Fibroblast of the aortic adventitia (primary cell): ENCODE measurements around the gene COX17. TPM values are rescaled to one million over a fixed set of nuclear protein-coding genes. Genes with fewer than 3 reads are reported as not detected.

Source experiments
- DNase-seq: peaks from one replicate; pipeline ENCODE4 v3.0.0-alpha.2; 2010; ENCODE audit warnings: low read depth
- H3K4me3 ChIP-seq: 2 replicates; pipeline ENCODE4 v1.5.1; 2011; ENCODE audit warnings: low read depth, mild to moderate bottlenecking, control low read depth, low read length, moderate library complexity
- CTCF ChIP-seq: IDR thresholded peaks from 2 replicates; pipeline ENCODE4 v1.5.1; 2011; ENCODE audit warnings: mild to moderate bottlenecking, low read length, control low read depth, inconsistent platforms; ENCODE audit not compliant: insufficient read depth
- total RNA-seq: library from RNA; depleted of rRNA; stranded (reverse); fragments of >200 nt; gene quantifications from 2 replicates; pipeline ENCODE4 v1.2.3, GENCODE V29; 2012; ENCODE audit warnings: low replicate concordance

COX17 gene
- total RNA-seq, 1 donor: 17.0 TPM

- no peak for DNase-seq
- TF ChIP-seq CTCF: no peak
- no peak overlapping the region for H3K4me3 ChIP-seq
Measured at GRCh38 chr3:119627461-119627860, 49.7 kb downstream of the COX17 start.

GRCh38 chr3:119626196-119626595 lies 51.0 kb downstream of the COX17 start:
- no peak overlapping the region for H3K4me3 ChIP-seq
- TF ChIP-seq CTCF: no peak
- no peak for DNase-seq

- DNase-seq: no peak
- no peak overlapping the region for H3K4me3 ChIP-seq
- TF ChIP-seq CTCF: no peak
Measured at GRCh38 chr3:119625451-119626153, 51.6 kb downstream of the COX17 start.

- no peak overlapping the region for H3K4me3 ChIP-seq
- TF ChIP-seq CTCF: no peak
- DNase-seq: no peak
Measured at GRCh38 chr3:119624002-119624720, 53.0 kb downstream of the COX17 start.

- no peak overlapping the region for H3K4me3 ChIP-seq
- DNase-seq: no peak
- TF ChIP-seq CTCF: no peak
Measured at GRCh38 chr3:119620899-119621298, 56.3 kb downstream of the COX17 start.

Other genes starting within 250 kb of the COX17 start
- gene TMEM39A, start 213.8 kb downstream of the COX17 start, total RNA-seq: 56.7 and 68.7 TPM in 2 replicates
- 6.1 and 23.0 TPM in 2 replicates for gene POGLUT1, start 208.4 kb downstream of the COX17 start, total RNA-seq
- 65.6 and 134 TPM in 2 replicates for gene TIMMDC1, start 178.9 kb downstream of the COX17 start, total RNA-seq
- not detected in 2 replicates for gene CD80, start 117.8 kb downstream of the COX17 start, total RNA-seq
- 3.8 and 4.1 TPM in 2 replicates for gene ADPRH, start 97.9 kb downstream of the COX17 start, total RNA-seq
- gene PLA1A, start 79.5 kb downstream of the COX17 start, total RNA-seq: 1.1 TPM in 1 of 2 replicates, not detected in the other
- gene POPDC2, start 16.8 kb downstream of the COX17 start, total RNA-seq: 0.27 and 1.6 TPM in 2 replicates
- 0.81 and 0.98 TPM in 2 replicates for gene CFAP91, start 25.6 kb upstream of the COX17 start, total RNA-seq
- 0.27 TPM in 1 of 2 replicates, not detected in the other for gene NR1I2, start 104.7 kb upstream of the COX17 start, total RNA-seq